ENCODE data around the gene STAG3. TPM values are rescaled to one million over a fixed set of nuclear protein-coding genes. Genes with fewer than 3 reads are reported as not detected.
A peak's percentile ranks its signal among the peaks of the same experiment; 100 is the strongest.

The STAG3 gene
- total and polyA plus RNA-seq, 9 of the 15 experiments (the other 6 are each of a cell fraction or from before 2014, with no cell fraction given), result 0.54 to 2.5 (median 1.7) TPM

DNA sequence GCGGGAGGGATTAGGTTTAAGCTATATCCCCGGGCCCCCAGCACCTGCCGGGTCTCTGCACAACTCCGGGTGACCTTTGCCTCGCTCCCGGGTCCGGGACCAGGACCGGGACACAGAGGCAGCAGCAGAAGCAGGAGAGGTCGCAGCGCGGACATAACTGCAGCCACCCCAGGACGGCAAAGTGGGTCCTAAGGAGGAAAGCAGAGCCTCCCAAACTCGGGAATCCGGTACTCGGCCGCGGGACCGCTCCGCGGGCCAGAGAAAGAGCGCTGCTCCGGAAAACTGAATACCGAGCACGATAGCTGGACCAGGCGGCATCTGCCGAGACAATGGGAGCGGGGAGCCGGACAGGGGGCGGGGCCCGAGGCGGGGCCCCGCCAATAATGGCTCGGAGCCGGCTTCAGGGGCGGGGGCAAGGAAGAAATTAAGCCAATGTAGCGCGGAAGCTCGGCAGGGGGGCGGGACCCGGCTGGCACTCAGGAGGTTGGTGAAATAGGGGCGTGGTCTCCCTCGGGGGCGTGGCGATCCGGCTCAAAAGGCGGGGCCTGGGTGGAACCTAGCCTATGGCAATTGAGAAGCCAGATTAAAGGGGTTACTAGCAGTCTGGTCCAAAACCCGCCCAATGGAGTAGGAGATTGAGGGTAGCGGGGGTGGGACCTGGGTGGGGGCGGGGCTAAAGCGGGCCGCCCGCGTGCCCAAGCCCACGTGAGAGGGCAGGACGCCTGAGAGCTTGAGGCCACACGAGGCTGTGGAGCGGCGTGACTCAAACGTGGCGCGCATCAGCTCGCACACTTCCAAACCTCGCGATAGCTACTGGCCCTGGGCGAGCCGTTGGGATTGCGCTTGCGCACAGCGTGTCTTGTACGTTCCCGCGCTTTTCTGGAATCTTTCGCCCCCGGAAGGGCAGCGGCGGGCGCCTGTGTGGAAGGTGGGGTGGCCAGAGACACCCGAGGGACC is at the start of gene STAG3, which contains the start of gene GPC2 (continued):
- TF ChIP-seq, protein P1, sequence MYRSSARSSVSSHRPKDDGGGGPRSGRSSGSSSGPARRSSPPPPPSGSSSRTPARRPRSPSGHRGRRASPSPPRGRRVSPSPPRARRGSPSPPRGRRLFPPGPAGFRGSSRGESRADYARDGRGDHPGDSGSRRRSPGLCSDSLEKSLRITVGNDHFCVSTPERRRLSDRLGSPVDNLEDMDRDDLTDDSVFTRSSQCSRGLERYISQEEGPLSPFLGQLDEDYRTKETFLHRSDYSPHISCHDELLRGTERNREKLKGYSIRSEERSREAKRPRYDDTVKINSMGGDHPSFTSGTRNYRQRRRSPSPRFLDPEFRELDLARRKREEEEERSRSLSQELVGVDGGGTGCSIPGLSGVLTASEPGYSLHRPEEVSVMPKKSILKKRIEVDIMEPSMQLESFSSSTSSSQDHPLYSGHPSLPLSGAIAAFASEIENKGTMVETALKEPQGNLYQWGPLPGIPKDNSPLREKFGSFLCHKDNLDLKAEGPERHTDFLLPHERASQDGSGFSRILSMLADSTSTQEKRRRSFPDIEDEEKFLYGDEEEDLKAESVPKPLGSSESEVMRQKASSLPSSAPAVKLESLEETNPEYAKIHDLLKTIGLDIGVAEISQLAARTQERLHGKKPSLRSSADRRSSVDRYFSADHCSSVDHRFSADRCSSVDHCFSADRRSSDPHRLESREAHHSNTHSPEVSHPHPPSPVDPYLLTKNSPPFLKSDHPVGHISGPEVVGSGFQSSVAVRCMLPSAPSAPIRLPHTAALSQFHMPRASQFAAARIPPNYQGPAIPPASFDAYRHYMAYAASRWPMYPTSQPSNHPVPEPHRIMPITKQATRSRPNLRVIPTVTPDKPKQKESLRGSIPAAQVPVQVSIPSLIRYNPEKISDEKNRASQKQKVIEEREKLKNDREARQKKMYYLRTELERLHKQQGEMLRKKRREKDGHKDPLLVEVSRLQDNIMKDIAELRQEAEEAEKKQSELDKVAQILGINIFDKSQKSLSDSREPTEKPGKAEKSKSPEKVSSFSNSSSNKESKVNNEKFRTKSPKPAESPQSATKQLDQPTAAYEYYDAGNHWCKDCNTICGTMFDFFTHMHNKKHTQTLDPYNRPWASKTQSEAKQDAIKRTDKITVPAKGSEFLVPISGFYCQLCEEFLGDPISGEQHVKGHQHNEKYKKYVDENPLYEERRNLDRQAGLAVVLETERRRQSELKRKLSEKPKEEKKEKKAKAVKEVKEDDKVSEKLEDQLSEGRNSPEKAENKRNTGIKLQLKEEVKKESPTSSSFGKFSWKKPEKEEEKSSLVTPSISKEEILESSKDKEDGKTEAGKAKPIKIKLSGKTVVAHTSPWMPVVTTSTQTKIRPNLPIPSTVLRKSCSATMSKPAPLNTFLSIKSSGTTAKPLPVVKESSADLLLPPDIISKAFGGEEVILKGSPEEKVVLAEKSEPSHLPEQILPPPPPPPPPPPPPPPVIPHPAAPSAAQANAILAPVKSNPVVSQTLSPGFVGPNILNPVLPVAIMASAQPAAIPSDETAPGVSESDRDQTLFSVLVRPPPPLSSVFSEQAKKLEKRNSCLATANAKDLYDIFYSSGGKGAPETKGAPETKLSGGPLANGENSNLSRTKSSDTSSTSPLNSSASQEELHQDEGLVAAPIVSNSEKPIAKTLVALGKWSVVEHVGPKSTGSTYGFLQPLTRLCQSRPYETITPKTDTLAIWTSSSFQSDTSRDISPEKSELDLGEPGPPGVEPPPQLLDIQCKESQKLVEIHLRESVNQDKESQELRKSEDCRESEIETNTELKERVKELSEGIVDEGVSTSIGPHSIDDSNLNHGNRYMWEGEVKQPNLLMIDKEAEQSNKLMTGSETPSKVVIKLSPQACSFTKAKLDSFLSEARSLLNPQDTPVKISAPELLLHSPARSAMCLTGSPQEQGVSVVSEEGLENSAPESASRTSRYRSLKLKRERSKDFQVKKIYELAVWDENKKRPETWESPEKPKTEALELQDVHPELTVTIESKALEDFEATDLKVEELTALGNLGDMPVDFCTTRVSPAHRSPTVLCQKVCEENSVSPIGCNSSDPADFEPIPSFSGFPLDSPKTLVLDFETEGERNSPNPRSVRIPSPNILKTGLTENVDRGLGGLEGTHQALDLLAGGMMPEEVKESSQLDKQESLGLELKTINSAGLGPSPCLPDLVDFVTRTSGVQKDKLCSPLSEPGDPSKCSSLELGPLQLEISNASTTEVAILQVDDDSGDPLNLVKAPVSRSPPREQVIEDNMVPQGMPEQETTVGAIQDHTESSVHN (IDR thresholded peaks at IDR 0.05; ENCODE audit: borderline replicate concordance in 1 of 2, low read depth in 1 of 2), result no peak
- TF ChIP-seq DDX20 (tag; IDR thresholded peaks at IDR 0.05; ENCODE audit: low read depth), result no peak
- no peak for TF ChIP-seq LARP7 (IDR thresholded peaks at IDR 0.05)
- TF ChIP-seq STAT5B (CRISPR knock-in tag; IDR thresholded peaks at IDR 0.05), result no peak
- no peak for TF ChIP-seq EHMT2 (IDR thresholded peaks at IDR 0.05)
- TF ChIP-seq SMAD3 (CRISPR knock-in tag; conservative IDR thresholded peaks at IDR 0.05), result no peak
- no peak for TF ChIP-seq TAF9B (IDR thresholded peaks at IDR 0.05; ENCODE audit: partially characterized antibody)
- TF ChIP-seq, protein P2, sequence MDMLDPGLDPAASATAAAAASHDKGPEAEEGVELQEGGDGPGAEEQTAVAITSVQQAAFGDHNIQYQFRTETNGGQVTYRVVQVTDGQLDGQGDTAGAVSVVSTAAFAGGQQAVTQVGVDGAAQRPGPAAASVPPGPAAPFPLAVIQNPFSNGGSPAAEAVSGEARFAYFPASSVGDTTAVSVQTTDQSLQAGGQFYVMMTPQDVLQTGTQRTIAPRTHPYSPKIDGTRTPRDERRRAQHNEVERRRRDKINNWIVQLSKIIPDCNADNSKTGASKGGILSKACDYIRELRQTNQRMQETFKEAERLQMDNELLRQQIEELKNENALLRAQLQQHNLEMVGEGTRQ (CRISPR knock-in tag; IDR thresholded peaks at IDR 0.05), result peak; percentile 79
- TF ChIP-seq, protein P3, sequence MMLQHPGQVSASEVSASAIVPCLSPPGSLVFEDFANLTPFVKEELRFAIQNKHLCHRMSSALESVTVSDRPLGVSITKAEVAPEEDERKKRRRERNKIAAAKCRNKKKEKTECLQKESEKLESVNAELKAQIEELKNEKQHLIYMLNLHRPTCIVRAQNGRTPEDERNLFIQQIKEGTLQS (IDR thresholded peaks at IDR 0.05), result peak; percentile 35; the same call in 1 of the 2 replicates
- TF ChIP-seq, protein P3 (CRISPR knock-in tag; conservative IDR thresholded peaks at IDR 0.05), result no peak
- TF ChIP-seq, protein P4, sequence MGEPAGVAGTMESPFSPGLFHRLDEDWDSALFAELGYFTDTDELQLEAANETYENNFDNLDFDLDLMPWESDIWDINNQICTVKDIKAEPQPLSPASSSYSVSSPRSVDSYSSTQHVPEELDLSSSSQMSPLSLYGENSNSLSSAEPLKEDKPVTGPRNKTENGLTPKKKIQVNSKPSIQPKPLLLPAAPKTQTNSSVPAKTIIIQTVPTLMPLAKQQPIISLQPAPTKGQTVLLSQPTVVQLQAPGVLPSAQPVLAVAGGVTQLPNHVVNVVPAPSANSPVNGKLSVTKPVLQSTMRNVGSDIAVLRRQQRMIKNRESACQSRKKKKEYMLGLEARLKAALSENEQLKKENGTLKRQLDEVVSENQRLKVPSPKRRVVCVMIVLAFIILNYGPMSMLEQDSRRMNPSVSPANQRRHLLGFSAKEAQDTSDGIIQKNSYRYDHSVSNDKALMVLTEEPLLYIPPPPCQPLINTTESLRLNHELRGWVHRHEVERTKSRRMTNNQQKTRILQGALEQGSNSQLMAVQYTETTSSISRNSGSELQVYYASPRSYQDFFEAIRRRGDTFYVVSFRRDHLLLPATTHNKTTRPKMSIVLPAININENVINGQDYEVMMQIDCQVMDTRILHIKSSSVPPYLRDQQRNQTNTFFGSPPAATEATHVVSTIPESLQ (CRISPR knock-in tag; IDR thresholded peaks at IDR 0.05), result peak; percentile 92
- no peak; a peak in 1 of 4 replicates for TF ChIP-seq TRIM24 (IDR thresholded peaks at IDR 0.05)
- TF ChIP-seq MXI1 (IDR thresholded peaks at IDR 0.05; ENCODE audit: low read depth, low read length), result no peak
- TF ChIP-seq SMC3 (conservative IDR thresholded peaks at IDR 0.05; ENCODE audit: insufficient read depth, low read depth, low read length), result no peak
- TF ChIP-seq ZNF384 (IDR thresholded peaks at IDR 0.05; ENCODE audit: low read depth, low read length), result no peak
- no peak for TF ChIP-seq WHSC1 (IDR thresholded peaks at IDR 0.05; ENCODE audit: low read length)

Data from K562 (cell line).